Activated naive CD8-positive, alpha-beta T cell (primary cell): ENCODE measurements around the gene HOXD12.

ENCODE experiments used
- H3K27ac Mint-ChIP-seq: one replicate; pipeline ENCODE4 v1.8.0; 2021; ENCODE audit warnings: mixed read lengths
- H3K27me3 Mint-ChIP-seq: one replicate; pipeline ENCODE4 v1.8.0; 2021; ENCODE audit warnings: mixed read lengths
- H3K36me3 Mint-ChIP-seq: one replicate; pipeline ENCODE4 v1.8.0; 2021; ENCODE audit warnings: mixed read lengths
- H3K4me1 Mint-ChIP-seq: one replicate; pipeline ENCODE4 v1.8.0; 2021; ENCODE audit warnings: low read depth, mixed read lengths
- H3K4me3 Mint-ChIP-seq: one replicate; pipeline ENCODE4 v1.8.0; 2021; ENCODE audit warnings: mild to moderate bottlenecking, mixed read lengths
- H3K9me3 Mint-ChIP-seq: one replicate; pipeline ENCODE4 v1.8.0; 2021; ENCODE audit warnings: low read depth, mixed read lengths

The HOXD12 gene

GRCh38 chr2:176114930-176115625 is 15.5 kb downstream of the HOXD12 start:
- Mint-ChIP-seq H3K4me1 (peaks cover 5% of the 10 kb centered on the region), H3K9me3 (peaks cover 3% of the 10 kb centered on the region), H3K36me3 (peaks cover 7% of the 10 kb centered on the region), H3K4me3 (no peak overlapping the region), H3K27ac (no peak overlapping the region), H3K27me3 (peaks cover 61% of the 10 kb centered on the region)

GRCh38 chr2:176115883-176116813 is 16.6 kb downstream of the HOXD12 start, which contains the start of gene HOXD10:
TSS of gene HOXD10 (plus strand) at chr2:176116778. CDS start at chr2:176116834, 56 bp downstream.
- H3K27ac Mint-ChIP-seq = peak within 1 kb of the TSS; percentile 66
- no peak within 1 kb of the TSS for H3K4me3 Mint-ChIP-seq
- peaks cover 4% of the 10 kb centered on the region for H3K4me1 Mint-ChIP-seq

GRCh38 chr2:176117162-176117822 is 17.7 kb downstream of the HOXD12 start:
- peaks cover 3% of the 10 kb centered on the region for H3K9me3 Mint-ChIP-seq
- H3K4me1 Mint-ChIP-seq = peaks cover 3% of the 10 kb centered on the region
- H3K27ac Mint-ChIP-seq = no peak overlapping the region
- no peak overlapping the region for H3K4me3 Mint-ChIP-seq
- peaks cover 59% of the 10 kb centered on the region for H3K27me3 Mint-ChIP-seq
- peaks cover 5% of the 10 kb centered on the region for H3K36me3 Mint-ChIP-seq

More at GRCh38 chr2:176115883-176116813, 16.6 kb downstream of the HOXD12 start, which contains the start of gene HOXD10:
- Mint-ChIP-seq H3K36me3 (peaks cover 6% of the 10 kb centered on the region), H3K9me3 (peaks cover 3% of the 10 kb centered on the region), H3K27me3 (peaks cover 62% of the 10 kb centered on the region)

GRCh38 chr2:176117823-176118371 is 18.3 kb downstream of the HOXD12 start:
- H3K27me3 Mint-ChIP-seq = peaks cover 54% of the 10 kb centered on the region
- H3K4me1 Mint-ChIP-seq = peaks cover 5% of the 10 kb centered on the region
- no peak overlapping the region for H3K27ac Mint-ChIP-seq
- H3K9me3 Mint-ChIP-seq = peaks cover 3% of the 10 kb centered on the region
- no peak overlapping the region for H3K4me3 Mint-ChIP-seq
- H3K36me3 Mint-ChIP-seq = peaks cover 5% of the 10 kb centered on the region

- peaks cover 5% of the 10 kb centered on the region for H3K36me3 Mint-ChIP-seq
- peaks cover 3% of the 10 kb centered on the region for H3K9me3 Mint-ChIP-seq
- no peak overlapping the region for H3K4me3 Mint-ChIP-seq
- peaks cover 51% of the 10 kb centered on the region for H3K27me3 Mint-ChIP-seq
- H3K27ac Mint-ChIP-seq = no peak overlapping the region
- H3K4me1 Mint-ChIP-seq = peaks cover 7% of the 10 kb centered on the region
Measured at GRCh38 chr2:176118601-176119339, 19.2 kb downstream of the HOXD12 start.

GRCh38 chr2:176120364-176121189 is 21.0 kb downstream of the HOXD12 start:
- Mint-ChIP-seq H3K36me3 (peaks cover 5% of the 10 kb centered on the region), H3K27me3 (peaks cover 53% of the 10 kb centered on the region), H3K9me3 (peaks cover 3% of the 10 kb centered on the region), H3K27ac (no peak overlapping the region), H3K4me3 (peak overlapping the region; percentile 17), H3K4me1 (peaks cover 11% of the 10 kb centered on the region)

GRCh38 chr2:176121190-176122051 is 21.8 kb downstream of the HOXD12 start:
- H3K4me1 Mint-ChIP-seq = peaks cover 11% of the 10 kb centered on the region
- peaks cover 5% of the 10 kb centered on the region for H3K36me3 Mint-ChIP-seq
- H3K27ac Mint-ChIP-seq = no peak overlapping the region
- H3K9me3 Mint-ChIP-seq = peaks cover 3% of the 10 kb centered on the region
- peaks cover 57% of the 10 kb centered on the region for H3K27me3 Mint-ChIP-seq
- H3K4me3 Mint-ChIP-seq = peak overlapping the region; percentile 17

- peaks cover 11% of the 10 kb centered on the region for H3K4me1 Mint-ChIP-seq
- peaks cover 2% of the 10 kb centered on the region for H3K36me3 Mint-ChIP-seq
- peaks cover 56% of the 10 kb centered on the region for H3K27me3 Mint-ChIP-seq
- H3K27ac Mint-ChIP-seq = no peak overlapping the region
- peak overlapping the region; percentile 76 for H3K4me3 Mint-ChIP-seq
- H3K9me3 Mint-ChIP-seq = peaks cover 3% of the 10 kb centered on the region
Measured at GRCh38 chr2:176122052-176122682, 22.6 kb downstream of the HOXD12 start.

GRCh38 chr2:176122683-176123410 is 23.3 kb downstream of the HOXD12 start, which contains the start of gene HOXD9:
TSS of gene HOXD9 (plus strand) at chr2:176122719. CDS start at chr2:176122769, 50 bp downstream.
- peaks cover 11% of the 10 kb centered on the region for H3K4me1 Mint-ChIP-seq
- H3K4me3 Mint-ChIP-seq = peak within 1 kb of the TSS; percentile 76
- peaks cover 54% of the 10 kb centered on the region for H3K27me3 Mint-ChIP-seq
- peaks cover 2% of the 10 kb centered on the region for H3K36me3 Mint-ChIP-seq
- H3K9me3 Mint-ChIP-seq = peaks cover 3% of the 10 kb centered on the region
- H3K27ac Mint-ChIP-seq = no peak within 1 kb of the TSS

- peaks cover 17% of the 10 kb centered on the region for H3K4me1 Mint-ChIP-seq
- no peak overlapping the region for H3K27ac Mint-ChIP-seq
- peaks cover 2% of the 10 kb centered on the region for H3K36me3 Mint-ChIP-seq
- H3K27me3 Mint-ChIP-seq = peaks cover 53% of the 10 kb centered on the region
- H3K9me3 Mint-ChIP-seq = peaks cover 3% of the 10 kb centered on the region
- peak overlapping the region; percentile 63 for H3K4me3 Mint-ChIP-seq
Measured at GRCh38 chr2:176123411-176124109, 24.0 kb downstream of the HOXD12 start.
